Gastroesophageal sphincter (tissue), 4 donors: ENCODE data around the gene AREL1. TPM values are rescaled to one million over a fixed set of nuclear protein-coding genes. Genes with fewer than 3 reads are reported as not detected.

Experiments
- ATAC-seq: fragments of 150-250 bp; one replicate; pipeline ENCODE4 v1.9.1; 2016; ENCODE audit warnings: mild to moderate bottlenecking, moderate library complexity
- H3K27ac ChIP-seq, 4 donors: fragments of 200-600 bp; sonication (generic) in 3 of 4; 1 replicate in 3 of 4; 2 replicates in 1 of 4; pipeline ENCODE4 v1.5.1; 2016 to 2019
- H3K27me3 ChIP-seq: fragments of 200-600 bp; sonication (generic); one replicate; pipeline ENCODE4 v1.5.1; 2019
- H3K36me3 ChIP-seq, 2 donors: fragments of 200-600 bp; sonication (generic); one replicate each; pipeline ENCODE4 v1.5.1; 2019; ENCODE audit warnings: control low read depth in 1 of 2
- H3K4me1 ChIP-seq, 3 donors: fragments of 200-600 bp; sonication (generic); 1 replicate in 2 of 3; 2 replicates in 1 of 3; pipeline ENCODE4 v1.5.1; 2016 to 2019; ENCODE audit warnings: control low read depth in 2 of 3
- H3K4me3 ChIP-seq, 2 donors: fragments of 200-600 bp; sonication (generic); one replicate each; pipeline ENCODE4 v1.5.1; 2019; ENCODE audit warnings: mild to moderate bottlenecking in 1 of 2, moderate library complexity in 1 of 2
- H3K9me3 ChIP-seq, 3 donors: fragments of 200-600 bp; sonication (generic); one replicate each; pipeline ENCODE4 v1.5.1; 2017 to 2019; ENCODE audit warnings: control low read depth in 2 of 3
- CTCF ChIP-seq, 4 experiments: fragments of 200-600 bp in 2 of 4; fragments of 450-650 bp in 2 of 4; sonication (generic) in 1 of 4; IDR thresholded peaks; one replicate each; pipeline ENCODE4 v1.5.1; 2017 to 2019; ENCODE audit warnings: antibody characterized with exemption in 4 of 4, mild to moderate bottlenecking in 2 of 4, moderate library complexity in 2 of 4
- EP300 ChIP-seq: sonication (generic); formaldehyde crosslinking; IDR thresholded peaks from one replicate; pipeline ENCODE4 v1.6.1; 2017; ENCODE audit warnings: antibody characterized with exemption, mild to moderate bottlenecking
- POLR2A ChIP-seq, 2 donors: fragments of 450-650 bp; IDR thresholded peaks; one replicate each; pipeline ENCODE4 v1.6.1; 2017; ENCODE audit warnings: antibody characterized with exemption in 2 of 2, mild to moderate bottlenecking in 2 of 2, moderate library complexity in 1 of 2
- POLR2AphosphoS5 ChIP-seq: sonication (generic); formaldehyde crosslinking; IDR thresholded peaks from one replicate; pipeline ENCODE4 v1.6.1; 2017; ENCODE audit warnings: antibody characterized with exemption
- WGBS, 2 donors: methylation state at CpG; one replicate each; pipeline ENCODE4 v1.1.5; 2018; ENCODE audit warnings: low coverage in 1 of 2; 5-methylcytosine and 5-hydroxymethylcytosine counted together
- total RNA-seq, 4 donors: library from RNA; depleted of rRNA; stranded (reverse); fragments of >200 nt; gene quantifications; one replicate each; pipeline ENCODE4 v1.1.0, GENCODE V29; 2016

AREL1 gene
- total RNA-seq, 4 donors from 2014 or later = 14.3 to 39.9 (median 19.9) TPM

GRCh38 chr14:74684434-74684833, 28.4 kb downstream of the AREL1 start:
- Histone ChIP-seq H3K9me3 (no peaks in the 10 kb centered on the region), H3K4me3 (no peak overlapping the region), H3K36me3 (peaks cover 0 to 96% of the 10 kb centered on the region in 2 donors), H3K27ac (no peak overlapping the region), H3K4me1 (no peaks in the 10 kb centered on the region), H3K27me3 (no peaks in the 10 kb centered on the region)
- ATAC-seq = no peak
- WGBS, 2 donors = 75 to 93% methylated on average over 3 to 11 of the region's 12 CpGs
- no peak for TF ChIP-seq POLR2AphosphoS5

GRCh38 chr14:74683406-74683805, 29.5 kb downstream of the AREL1 start:
- Histone ChIP-seq H3K36me3 (peaks cover 0 to 95% of the 10 kb centered on the region in 2 donors), H3K4me3 (no peak overlapping the region), H3K4me1 (no peaks in the 10 kb centered on the region), H3K27ac (no peak overlapping the region), H3K9me3 (no peaks in the 10 kb centered on the region), H3K27me3 (no peaks in the 10 kb centered on the region)
- no peak for ATAC-seq
- WGBS, 2 donors = 17 to 22% methylated on average over 3 of the region's 3 CpGs
- no peak for TF ChIP-seq CTCF (IDR thresholded peaks at IDR 0.05)
- no peak for TF ChIP-seq POLR2A (IDR thresholded peaks at IDR 0.05)
- no peak for TF ChIP-seq EP300
- no peak for TF ChIP-seq POLR2AphosphoS5

GRCh38 chr14:74682169-74682952, 30.5 kb downstream of the AREL1 start:
- TF ChIP-seq CTCF (IDR thresholded peaks at IDR 0.05) (no peak), POLR2A (IDR thresholded peaks at IDR 0.05) (no peak), POLR2AphosphoS5 (no peak), EP300 (no peak)
- H3K27ac ChIP-seq = no peak overlapping the region
- no peaks in the 10 kb centered on the region for H3K4me1 ChIP-seq
- no peak for ATAC-seq
- H3K9me3 ChIP-seq = no peaks in the 10 kb centered on the region
- WGBS, 2 donors = 90 to 91% methylated on average over 8 to 10 of the region's 10 CpGs
- no peaks in the 10 kb centered on the region for H3K27me3 ChIP-seq
- H3K36me3 ChIP-seq = peaks cover 0 to 84% of the 10 kb centered on the region in 2 donors
- H3K4me3 ChIP-seq = no peak overlapping the region

- peaks cover 0 to 84% of the 10 kb centered on the region in 2 donors for H3K36me3 ChIP-seq
Measured at GRCh38 chr14:74675219-74675618, 37.7 kb downstream of the AREL1 start.

GRCh38 chr14:74673768-74674167, 39.1 kb downstream of the AREL1 start:
- Histone ChIP-seq H3K4me1 (peaks cover 0 to 6% (median 0%) of the 10 kb centered on the region in 3 donors), H3K27ac (no peak overlapping the region), H3K36me3 (peaks cover 0 to 85% of the 10 kb centered on the region in 2 donors), H3K4me3 (no peak overlapping the region), H3K27me3 (no peaks in the 10 kb centered on the region), H3K9me3 (no peaks in the 10 kb centered on the region)
- no peak for TF ChIP-seq POLR2A (IDR thresholded peaks at IDR 0.05)
- TF ChIP-seq EP300 = no peak
- TF ChIP-seq CTCF (IDR thresholded peaks at IDR 0.05) = no peak
- no peak for TF ChIP-seq POLR2AphosphoS5
- 79 to 82% methylated on average over 3 to 4 of the region's 4 CpGs for WGBS, 2 donors
- ATAC-seq = no peak

More at GRCh38 chr14:74675219-74675618, 37.7 kb downstream of the AREL1 start:
- Histone ChIP-seq H3K27me3 (no peaks in the 10 kb centered on the region), H3K4me3 (no peak overlapping the region), H3K27ac (no peak overlapping the region), H3K9me3 (no peaks in the 10 kb centered on the region), H3K4me1 (peaks cover 0 to 6% (median 0%) of the 10 kb centered on the region in 3 donors)
- TF ChIP-seq POLR2A (IDR thresholded peaks at IDR 0.05) (no peak), EP300 (no peak), CTCF (IDR thresholded peaks at IDR 0.05) (no peak), POLR2AphosphoS5 (no peak)
- no peak for ATAC-seq
